T follicular helper cell (primary cell): Measurements from ENCODE around the gene MYCBPAP.

Experiments
- DNase-seq: peaks from one replicate; pipeline ENCODE4 v3.0.0-alpha.2; 2020; ENCODE audit warnings: low read depth

The MYCBPAP gene

GRCh38 chr17:50517504-50518383, 9.5 kb downstream of the MYCBPAP start:
- no peak for DNase-seq

- DNase-seq: no peak
Measured at GRCh38 chr17:50518384-50519023, 10.3 kb downstream of the MYCBPAP start.

- DNase-seq: no peak
Measured at GRCh38 chr17:50519141-50519834, 11.0 kb downstream of the MYCBPAP start.

- DNase-seq: no peak
Measured at GRCh38 chr17:50520483-50520882, 12.2 kb downstream of the MYCBPAP start.

- no peak for DNase-seq
Measured at GRCh38 chr17:50521514-50521913, 13.3 kb downstream of the MYCBPAP start.

- no peak for DNase-seq
Measured at GRCh38 chr17:50522766-50523165, 14.5 kb downstream of the MYCBPAP start.

GRCh38 chr17:50523208-50523607, 15.0 kb downstream of the MYCBPAP start:
- no peak for DNase-seq

- no peak for DNase-seq
Measured at GRCh38 chr17:50524838-50525237, 16.6 kb downstream of the MYCBPAP start.

GRCh38 chr17:50527155-50527762, 19.0 kb downstream of the MYCBPAP start:
- no peak for DNase-seq

GRCh38 chr17:50527949-50528474, 19.8 kb downstream of the MYCBPAP start:
- no peak for DNase-seq

GRCh38 chr17:50529849-50530248, 21.6 kb downstream of the MYCBPAP start:
- no peak for DNase-seq

- DNase-seq: no peak
Measured at GRCh38 chr17:50531428-50532025, 23.3 kb downstream of the MYCBPAP start.

GRCh38 chr17:50532452-50533024, 24.3 kb downstream of the MYCBPAP start, which contains the start of gene EPN3:
Gene EPN3 (plus strand): TSS chr17:50532735. CDS start chr17:50536557, 3,822 bp downstream.
- DNase-seq: no peak

- no peak for DNase-seq
Measured at GRCh38 chr17:50533185-50533584, 24.9 kb downstream of the MYCBPAP start.

GRCh38 chr17:50533720-50534148, 25.5 kb downstream of the MYCBPAP start:
- DNase-seq: no peak

GRCh38 chr17:50534222-50534978, 26.2 kb downstream of the MYCBPAP start:
- no peak for DNase-seq

GRCh38 chr17:50534979-50535326, 26.7 kb downstream of the MYCBPAP start:
- no peak for DNase-seq

- DNase-seq: no peak
Measured at GRCh38 chr17:50535407-50535806, 27.2 kb downstream of the MYCBPAP start.

- DNase-seq: no peak
Measured at GRCh38 chr17:50536683-50537646, 28.7 kb downstream of the MYCBPAP start.
